ENCODE measurements around the gene CD69. TPM values are rescaled to one million over a fixed set of nuclear protein-coding genes. Genes with fewer than 3 reads are reported as not detected.

CD69 gene
- total and polyA plus RNA-seq, 2 experiments from 2014 or later: not detected

DNA sequence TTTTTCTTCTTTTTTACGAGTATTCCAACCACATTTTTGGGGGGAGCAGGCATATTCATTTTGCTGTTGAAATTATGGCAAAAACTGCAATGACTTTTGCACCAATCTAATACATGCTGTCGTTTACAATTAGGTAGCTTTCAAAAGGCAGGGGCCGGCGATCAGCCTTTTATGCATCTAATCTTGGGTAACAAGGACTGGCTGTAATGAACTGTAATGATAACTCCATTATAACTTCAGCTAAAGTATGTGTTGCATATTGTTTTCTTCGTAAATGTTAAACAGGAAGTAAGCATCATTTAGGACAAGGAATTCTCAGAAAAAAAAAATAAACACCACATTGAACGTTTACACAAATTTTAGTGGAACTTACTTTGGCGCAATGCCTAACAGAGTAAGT is 36.3 kb upstream of the CD69 start:
- no peak overlapping the region for H3K9ac ChIP-seq
- H3K9me2 ChIP-seq (ENCODE audit: insufficient read depth): no peaks in the 10 kb centered on the region
- in situ Hi-C loops (cut with MboI): no loop called here
- H3K9me3 ChIP-seq (ENCODE audit: low read depth): no peaks in the 10 kb centered on the region
- 46 to 49% methylated on average over 7 of the region's 7 CpGs for WGBS, 2 experiments (ENCODE audit: low coverage in 1 of 2, low lambda C conversion rate in 2 of 2, missing lambda C conversion rate in 2 of 2)
- H3K27ac ChIP-seq: no peak overlapping the region
- H3K4me3 ChIP-seq: no peak overlapping the region
- H4K20me1 ChIP-seq (ENCODE audit: insufficient read depth): no peaks in the 10 kb centered on the region
- H3K27me3 ChIP-seq (replicated peaks; ENCODE audit: insufficient read depth): no peaks in the 10 kb centered on the region
- H3K4me1 ChIP-seq (ENCODE audit: insufficient read depth): peaks cover 14% of the 10 kb centered on the region
- peaks cover 7% of the 10 kb centered on the region for H3F3A ChIP-seq (ENCODE audit: insufficient read depth)
- no peak overlapping the region for H2AFZ ChIP-seq
- TF ChIP-seq EZH2phosphoT487 (IDR thresholded peaks at IDR 0.05; ENCODE audit: insufficient read depth, low read depth): no peak
- no peak for TF ChIP-seq EZH2 (IDR thresholded peaks at IDR 0.05; ENCODE audit: insufficient read depth, poor library complexity, severe bottlenecking)
- H3K36me3 ChIP-seq (ENCODE audit: low read depth): no peaks in the 10 kb centered on the region
- H3K4me2 ChIP-seq (ENCODE audit: unreplicated experiment): no peak overlapping the region
- no peak for DNase-seq
- no peaks in the 10 kb centered on the region for H3K79me2 ChIP-seq (ENCODE audit: insufficient read depth)

- H3K36me3 ChIP-seq (ENCODE audit: low read depth): no peaks in the 10 kb centered on the region
- 87 to 90% methylated on average over 5 of the region's 5 CpGs for WGBS, 2 experiments (ENCODE audit: low coverage in 1 of 2, low lambda C conversion rate in 2 of 2, missing lambda C conversion rate in 2 of 2)
Observed at GRCh38 chr12:9796346-9796745, 35.6 kb upstream of the CD69 start.

DNA sequence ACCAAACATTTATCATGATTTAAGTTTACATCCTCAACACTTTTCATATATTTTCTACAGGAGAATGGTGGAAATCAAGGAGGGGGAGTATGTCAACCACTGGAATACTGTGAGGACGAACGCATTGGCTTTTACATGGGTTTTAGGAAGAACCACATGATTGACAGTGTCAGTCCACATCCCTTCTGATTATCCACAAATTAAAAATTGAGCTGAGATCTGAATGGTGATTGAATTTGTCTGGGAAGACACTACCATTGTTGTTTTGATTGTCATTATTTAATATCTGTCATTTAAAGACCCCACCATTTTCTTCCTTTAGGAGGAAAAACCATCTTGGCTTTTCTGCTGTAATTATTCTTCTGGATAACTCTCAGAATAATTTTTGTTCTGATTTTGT is 35.2 kb upstream of the CD69 start:
- in situ Hi-C loops (cut with MboI): no loop called here
- 91 to 100% methylated on average over 2 of the region's 2 CpGs for WGBS, 2 experiments (ENCODE audit: low coverage in 1 of 2, low lambda C conversion rate in 2 of 2, missing lambda C conversion rate in 2 of 2)
- Histone ChIP-seq H3K9me3 (ENCODE audit: low read depth) (no peaks in the 10 kb centered on the region), H3K9me2 (ENCODE audit: insufficient read depth) (no peaks in the 10 kb centered on the region), H3K27ac (no peak overlapping the region), H3K4me2 (ENCODE audit: unreplicated experiment) (no peak overlapping the region), H3K4me3 (no peak overlapping the region), H3F3A (ENCODE audit: insufficient read depth) (peaks cover 7% of the 10 kb centered on the region), H3K27me3 (replicated peaks; ENCODE audit: insufficient read depth) (0 out of 2 replicates have a peak, but pooled peaks cover 3% of the 10 kb centered on the region), H3K36me3 (ENCODE audit: low read depth) (no peaks in the 10 kb centered on the region), H2AFZ (no peak overlapping the region), H3K9ac (no peak overlapping the region), H3K4me1 (ENCODE audit: insufficient read depth) (peaks cover 14% of the 10 kb centered on the region), H3K79me2 (ENCODE audit: insufficient read depth) (no peaks in the 10 kb centered on the region), H4K20me1 (ENCODE audit: insufficient read depth) (no peaks in the 10 kb centered on the region)
- DNase-seq: no peak
- no peak for TF ChIP-seq EZH2phosphoT487 (IDR thresholded peaks at IDR 0.05; ENCODE audit: insufficient read depth, low read depth)
- TF ChIP-seq EZH2 (IDR thresholded peaks at IDR 0.05; ENCODE audit: insufficient read depth, poor library complexity, severe bottlenecking): no peak

More at GRCh38 chr12:9796346-9796745, 35.6 kb upstream of the CD69 start:
- peaks cover 14% of the 10 kb centered on the region for H3K4me1 ChIP-seq (ENCODE audit: insufficient read depth)
- TF ChIP-seq EZH2phosphoT487 (IDR thresholded peaks at IDR 0.05; ENCODE audit: insufficient read depth, low read depth) (no peak), EZH2 (IDR thresholded peaks at IDR 0.05; ENCODE audit: insufficient read depth, poor library complexity, severe bottlenecking) (no peak)
- no peak overlapping the region for H3K27ac ChIP-seq
- H3K9me3 ChIP-seq (ENCODE audit: low read depth): no peaks in the 10 kb centered on the region
- H3K9ac ChIP-seq: no peak overlapping the region
- H4K20me1 ChIP-seq (ENCODE audit: insufficient read depth): no peaks in the 10 kb centered on the region
- no peak overlapping the region for H2AFZ ChIP-seq
- H3K27me3 ChIP-seq (replicated peaks; ENCODE audit: insufficient read depth): no peaks in the 10 kb centered on the region
- H3K79me2 ChIP-seq (ENCODE audit: insufficient read depth): no peaks in the 10 kb centered on the region
- no peak overlapping the region for H3K4me2 ChIP-seq (ENCODE audit: unreplicated experiment)
- no peak for DNase-seq
- H3K4me3 ChIP-seq: no peak overlapping the region
- in situ Hi-C loops (cut with MboI): no loop called here
- H3K9me2 ChIP-seq (ENCODE audit: insufficient read depth): no peaks in the 10 kb centered on the region
- peaks cover 7% of the 10 kb centered on the region for H3F3A ChIP-seq (ENCODE audit: insufficient read depth)

- H3K9ac ChIP-seq: no peak overlapping the region
- H3K36me3 ChIP-seq (ENCODE audit: low read depth): no peaks in the 10 kb centered on the region
- H3K27me3 ChIP-seq (replicated peaks; ENCODE audit: insufficient read depth): 0 out of 2 replicates have a peak, but pooled peaks cover 4% of the 10 kb centered on the region
- H3K9me2 ChIP-seq (ENCODE audit: insufficient read depth): no peaks in the 10 kb centered on the region
- H2AFZ ChIP-seq: no peak overlapping the region
- H4K20me1 ChIP-seq (ENCODE audit: insufficient read depth): no peaks in the 10 kb centered on the region
- no peaks in the 10 kb centered on the region for H3K79me2 ChIP-seq (ENCODE audit: insufficient read depth)
- H3K27ac ChIP-seq: no peak overlapping the region
- no peak overlapping the region for H3K4me2 ChIP-seq (ENCODE audit: unreplicated experiment)
- peaks cover 7% of the 10 kb centered on the region for H3F3A ChIP-seq (ENCODE audit: insufficient read depth)
- TF ChIP-seq EZH2phosphoT487 (IDR thresholded peaks at IDR 0.05; ENCODE audit: insufficient read depth, low read depth) (no peak), EZH2 (IDR thresholded peaks at IDR 0.05; ENCODE audit: insufficient read depth, poor library complexity, severe bottlenecking) (no peak)
- no peak for DNase-seq
- H3K9me3 ChIP-seq (ENCODE audit: low read depth): no peaks in the 10 kb centered on the region
- WGBS, 2 experiments (ENCODE audit: low coverage in 1 of 2, low lambda C conversion rate in 2 of 2, missing lambda C conversion rate in 2 of 2): 51 to 64% methylated on average over 2 of the region's 2 CpGs
- no peak overlapping the region for H3K4me3 ChIP-seq
- H3K4me1 ChIP-seq (ENCODE audit: insufficient read depth): peaks cover 14% of the 10 kb centered on the region
- in situ Hi-C loops (cut with MboI): no loop called here
Observed at GRCh38 chr12:9794484-9795093, 33.9 kb upstream of the CD69 start.

Data from GM23248 (cell line).